ENCODE data around the gene MIF. TPM values are rescaled to one million over a fixed set of nuclear protein-coding genes. Genes with fewer than 3 reads are reported as not detected.

MIF gene
- total RNA-seq, 1 experiment from 2014 or later = 1,068 TPM

GRCh38 chr22:23896166-23896522, 2.0 kb downstream of the MIF start:
- Mint-ChIP-seq H3K36me3 (ENCODE audit: insufficient read depth in 1 of 3, low read depth in 3 of 3) (peaks cover 53 to 60% (median 56%) of the 10 kb centered on the region in 3 experiments), H3K4me3 (peak overlapping the region; percentile 94), H3K9me3 (peaks cover 32 to 33% of the 10 kb centered on the region in 2 experiments), H3K4me1 (peaks cover 41 to 47% of the 10 kb centered on the region in 2 experiments), H3K27me3 (ENCODE audit: low read depth) (peaks cover 29% of the 10 kb centered on the region), H3K27ac (no peak overlapping the region)
- Histone ChIP-seq H3K23ac (ENCODE audit: insufficient read length, low read depth, low read length) (no peak overlapping the region), H3K27ac (ENCODE audit: insufficient read length, low read depth, low read length) (no peak overlapping the region), H3K79me2 (ENCODE audit: insufficient read depth, low read length) (no peaks in the 10 kb centered on the region), H2BK15ac (ENCODE audit: low read depth, low read length) (no peak overlapping the region), H2BK120ac (ENCODE audit: low read depth, low read length, poor library complexity, severe bottlenecking) (no peak overlapping the region), H4K8ac (replicated peaks; ENCODE audit: insufficient read length, low read depth, low read length) (no peak overlapping the region), H3K23me2 (ENCODE audit: insufficient read length, low read depth, low read length, poor library complexity, severe bottlenecking) (peaks cover 8% of the 10 kb centered on the region), H3K79me1 (ENCODE audit: insufficient read depth, low read depth, low read length, poor library complexity, severe bottlenecking) (peaks cover 6% of the 10 kb centered on the region), H2BK12ac (ENCODE audit: insufficient read length, low read depth, low read length) (no peak overlapping the region), H2AK5ac (ENCODE audit: insufficient read length, low read length) (no peak overlapping the region), H3T11ph (ENCODE audit: low read length) (no peak overlapping the region), H4K5ac (ENCODE audit: insufficient read length, low read depth, low read length) (peak overlapping the region; percentile 44), H3K4me2 (ENCODE audit: insufficient read depth, insufficient read length, low read length) (no peak overlapping the region), H3K56ac (ENCODE audit: insufficient read length, low read depth, low read length) (no peak overlapping the region), H3K4ac (ENCODE audit: low read depth, low read length) (no peak overlapping the region), H3K27me3 (ENCODE audit: insufficient read depth, low read length) (no peaks in the 10 kb centered on the region), H3K9me3 (ENCODE audit: control insufficient read depth, low read depth, low read length) (no peaks in the 10 kb centered on the region), H2AFZ (ENCODE audit: low read length) (no peak overlapping the region), H3K14ac (ENCODE audit: insufficient read depth, low read length) (no peak overlapping the region), H3K4me1 (ENCODE audit: insufficient read depth, low read length) (peaks cover 3% of the 10 kb centered on the region; the same call in 1 of the 2 replicates), H2BK5ac (ENCODE audit: insufficient read length, low read length) (no peak overlapping the region), H3K9ac (ENCODE audit: extremely low read depth, insufficient read length, low read length) (no peak overlapping the region), H4K91ac (ENCODE audit: insufficient read length, low read depth, low read length) (no peak overlapping the region), H3K18ac (ENCODE audit: insufficient read length, low read depth, low read length) (no peak overlapping the region), H2BK20ac (ENCODE audit: low read depth, low read length, poor library complexity, severe bottlenecking) (no peak overlapping the region), H4K20me1 (ENCODE audit: control insufficient read depth, insufficient read depth, insufficient read length) (no peaks in the 10 kb centered on the region)
- no peak for TF ChIP-seq CTCF (conservative IDR thresholded peaks at IDR 0.05)
- no peak for DNase-seq
- WGBS (ENCODE audit: extremely low coverage, insufficient read length, low lambda C conversion rate) = no CpG with 5 or more reads among the region's 5 CpGs
